ENCODE measurements around the gene HPSE2.

Gene HPSE2

GRCh38 chr10:98410759-98411158 lies 824.9 kb downstream of the HPSE2 start:
- DNase-seq (ENCODE audit: low read depth), result no peak

GRCh38 chr10:98410135-98410743 lies 825.4 kb downstream of the HPSE2 start:
- no peak for DNase-seq (ENCODE audit: low read depth)

DNA sequence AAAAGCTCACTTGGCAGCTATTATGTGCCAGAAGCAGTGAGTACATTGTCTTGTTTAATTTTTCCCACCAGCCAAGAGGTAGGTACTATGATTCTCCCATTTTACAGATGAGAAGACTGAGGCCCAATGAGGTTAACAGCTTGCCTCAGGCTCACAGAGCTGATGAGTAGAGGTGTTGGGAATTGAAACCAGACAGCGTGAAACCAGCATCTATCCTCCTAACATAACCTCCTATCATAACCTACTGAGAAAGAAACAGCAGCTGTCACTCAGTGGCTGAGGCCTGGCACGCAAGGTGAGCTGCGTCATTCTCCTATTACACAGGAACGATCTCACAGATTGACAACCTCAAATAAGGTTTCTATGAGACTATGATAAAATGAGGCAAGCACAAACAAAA lies 826.9 kb downstream of the HPSE2 start:
- no peak for DNase-seq (ENCODE audit: low read depth)

GRCh38 chr10:98407744-98408241 lies 827.9 kb downstream of the HPSE2 start:
- no peak for DNase-seq (ENCODE audit: low read depth)
